Activated gamma-delta T cell treated with Interleukin-2 at 50 U/mL for 16 hours (primary cell): ENCODE measurements around the gene RABGAP1L.
A peak's percentile ranks its signal among the peaks of the same experiment; 100 is the strongest.
"Not testable (repeated sequence)": the region's sequence is repeated elsewhere in the genome, so short reads cannot be mapped to it uniquely, and the experiment has no call there.

ENCODE experiments used
- DNase-seq: peaks from one replicate; pipeline ENCODE4 v3.0.0-alpha.2; 2020

Gene RABGAP1L

GRCh38 chr1:174786358-174786757 is 627.0 kb downstream of the RABGAP1L start:
- no peak for DNase-seq

GRCh38 chr1:174786760-174787159 is 627.4 kb downstream of the RABGAP1L start:
- DNase-seq, result no peak

- DNase-seq, result no peak
Observed at GRCh38 chr1:174788981-174789380, 629.7 kb downstream of the RABGAP1L start.

GRCh38 chr1:174789399-174789798 is 630.1 kb downstream of the RABGAP1L start:
- DNase-seq, result no peak

GRCh38 chr1:174791863-174792262 is 632.5 kb downstream of the RABGAP1L start:
- no peak for DNase-seq

- DNase-seq, result no peak
Observed at GRCh38 chr1:174794861-174795260, 635.5 kb downstream of the RABGAP1L start.

GRCh38 chr1:174795806-174796205 is 636.5 kb downstream of the RABGAP1L start:
- no peak for DNase-seq

GRCh38 chr1:174797398-174797797 is 638.1 kb downstream of the RABGAP1L start:
- no peak for DNase-seq

GRCh38 chr1:174799136-174799479 is 639.8 kb downstream of the RABGAP1L start:
- no peak for DNase-seq

- peak; percentile 4 for DNase-seq
Observed at GRCh38 chr1:174800216-174800851, 641.0 kb downstream of the RABGAP1L start.

GRCh38 chr1:174800876-174801275 is 641.6 kb downstream of the RABGAP1L start:
- no peak for DNase-seq

GRCh38 chr1:174809755-174810280 is 650.5 kb downstream of the RABGAP1L start:
- DNase-seq, result no peak

GRCh38 chr1:174812016-174812415 is 652.7 kb downstream of the RABGAP1L start:
- no peak for DNase-seq

GRCh38 chr1:174812656-174813055 is 653.3 kb downstream of the RABGAP1L start:
- no peak for DNase-seq

- no peak for DNase-seq
Observed at GRCh38 chr1:174815036-174815435, 655.7 kb downstream of the RABGAP1L start.

- DNase-seq, result no peak
Observed at GRCh38 chr1:174815474-174815908, 656.2 kb downstream of the RABGAP1L start.

GRCh38 chr1:174816621-174817020 is 657.3 kb downstream of the RABGAP1L start:
- DNase-seq, result not testable (repeated sequence)

- DNase-seq, result no peak
Observed at GRCh38 chr1:174818014-174818616, 658.8 kb downstream of the RABGAP1L start.

- DNase-seq, result no peak
Observed at GRCh38 chr1:174818951-174819350, 659.6 kb downstream of the RABGAP1L start.

- no peak for DNase-seq
Observed at GRCh38 chr1:174819596-174819995, 660.3 kb downstream of the RABGAP1L start.

- no peak for DNase-seq
Observed at GRCh38 chr1:174825127-174825526, 665.8 kb downstream of the RABGAP1L start.

GRCh38 chr1:174825806-174826205 is 666.5 kb downstream of the RABGAP1L start:
- DNase-seq, result no peak

- no peak for DNase-seq
Observed at GRCh38 chr1:174828264-174828663, 668.9 kb downstream of the RABGAP1L start.

- DNase-seq, result no peak
Observed at GRCh38 chr1:174829990-174830389, 670.7 kb downstream of the RABGAP1L start.

- DNase-seq, result no peak
Observed at GRCh38 chr1:174836543-174836942, 677.2 kb downstream of the RABGAP1L start.
